ENCODE data around the gene MFN2. TPM values are rescaled to one million over a fixed set of nuclear protein-coding genes. Genes with fewer than 3 reads are reported as not detected.

Gene MFN2
- total and polyA plus RNA-seq, 9 of the 15 experiments (the other 6 are each of a cell fraction or from before 2014, with no cell fraction given), result 10.5 to 158 (median 87.1) TPM

- TF ChIP-seq CGGBP1 (CRISPR knock-in tag; IDR thresholded peaks at IDR 0.05) (no peak), CTBP1 (IDR thresholded peaks at IDR 0.05; ENCODE audit: borderline replicate concordance) (peak; percentile 94), IRF2 (CRISPR knock-in tag; IDR thresholded peaks at IDR 0.05) (no peak), AFF1 (IDR thresholded peaks at IDR 0.05; ENCODE audit: low read depth in 1 of 2, partially characterized antibody in 2 of 2) (peak in 1 of 2 experiments; percentile 88), ZNF695 (CRISPR knock-in tag; IDR thresholded peaks at IDR 0.05) (no peak), ZSCAN32 (CRISPR knock-in tag; IDR thresholded peaks at IDR 0.05) (no peak), ZFPM2 (CRISPR knock-in tag; IDR thresholded peaks at IDR 0.05) (peak; percentile 84; the same call in 1 of the 2 replicates), GABPB2 (CRISPR knock-in tag; conservative IDR thresholded peaks at IDR 0.05) (no peak), PTBP1 (IDR thresholded peaks at IDR 0.05; ENCODE audit: low read depth, low read length) (no peak), KDM2B (CRISPR knock-in tag; IDR thresholded peaks at IDR 0.05) (no peak), SNIP1 (IDR thresholded peaks at IDR 0.05; ENCODE audit: low read depth) (no peak), SNAPC5 (CRISPR knock-in tag; IDR thresholded peaks at IDR 0.05) (no peak), ETV5 (CRISPR knock-in tag; IDR thresholded peaks at IDR 0.05; ENCODE audit: low read depth) (0 out of 2 replicates have a peak, but pooled peaks have one; percentile 11), HMBOX1 (IDR thresholded peaks at IDR 0.05) (peak; percentile 9; the same call in 1 of the 2 replicates), ZBTB49 (CRISPR knock-in tag; IDR thresholded peaks at IDR 0.05; ENCODE audit: borderline replicate concordance) (no peak), SRSF7 (optimal IDR thresholded peaks at IDR 0.05; ENCODE audit: low read depth, low read length) (no peak), PREB (CRISPR knock-in tag; IDR thresholded peaks at IDR 0.05) (no peak), CC2D1A (IDR thresholded peaks at IDR 0.05) (no peak), ZNF780A (CRISPR knock-in tag; IDR thresholded peaks at IDR 0.05) (no peak)
Observed at GRCh38 chr1:11979851-11980675, at the start of gene MFN2 (continued).
